Right renal pelvis (tissue), 4 donors: ENCODE results near the gene S100A11. TPM values are rescaled to one million over a fixed set of nuclear protein-coding genes. Genes with fewer than 3 reads are reported as not detected.

Experiments
- DNase-seq, 4 donors: peaks; one replicate each; pipeline ENCODE4 v3.0.0-alpha.2; 2013; ENCODE audit warnings: low read depth in 4 of 4, low spot score in 3 of 4, missing footprints in 1 of 4
- polyA plus RNA-seq, 4 donors: library from polyadenylated mRNA; unstranded; fragments of 120-200 nt; gene quantifications; one replicate each; pipeline ENCODE4 v1.2.1, GENCODE V29; 2013; ENCODE audit not compliant: insufficient read length in 4 of 4

Gene S100A11
- polyA plus RNA-seq, 4 donors, result 279 to 362 (median 285) TPM

DNA sequence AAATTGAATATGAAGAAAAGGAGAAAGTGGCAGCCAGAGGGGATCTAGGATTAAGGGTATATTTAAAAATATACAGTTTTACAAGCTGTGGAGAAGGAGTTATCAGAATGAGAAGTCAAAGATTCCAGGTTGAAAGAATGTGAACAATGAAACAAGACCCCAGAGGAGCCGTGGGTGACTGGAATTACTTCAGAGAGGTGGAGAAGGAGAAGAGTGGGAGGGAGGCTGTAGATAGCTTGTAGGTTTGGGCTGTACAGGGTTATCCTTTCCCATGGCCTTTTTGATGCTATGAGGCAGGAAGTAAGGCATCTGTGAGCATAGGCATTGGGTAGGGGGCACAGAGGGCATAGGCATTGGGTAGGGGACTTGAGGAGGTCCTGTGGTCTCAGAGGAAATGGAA is 5.2 kb upstream of the S100A11 start:
- DNase-seq, result no peak

- DNase-seq, result no peak
Measured at GRCh38 chr1:152039886-152040285, 3.1 kb upstream of the S100A11 start.

GRCh38 chr1:152039461-152039860 is 2.7 kb upstream of the S100A11 start:
- DNase-seq, result no peak

DNA sequence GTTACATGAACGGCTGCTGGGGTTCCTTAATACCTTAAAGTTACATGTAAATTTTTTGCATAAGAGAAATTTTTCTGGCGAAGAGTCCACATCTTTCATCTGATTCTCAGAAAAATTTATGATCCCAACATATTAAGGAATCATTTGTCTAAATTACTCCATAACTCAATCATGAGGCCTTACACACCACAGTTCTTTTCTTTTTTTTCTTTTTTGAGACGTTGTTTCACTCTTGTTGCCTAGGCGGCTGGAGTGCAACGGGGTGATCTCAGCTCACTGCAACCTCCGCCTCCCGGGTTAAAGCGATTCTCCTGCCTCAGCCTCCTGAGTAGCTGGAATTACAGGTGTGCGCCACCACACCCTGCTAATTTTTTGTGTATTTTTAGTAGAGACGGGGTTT is 2.1 kb upstream of the S100A11 start:
- no peak for DNase-seq

- DNase-seq, result peak in 1 of 4 donors; percentile 15
Measured at GRCh38 chr1:152035539-152036266, 1.1 kb downstream of the S100A11 start.

DNA sequence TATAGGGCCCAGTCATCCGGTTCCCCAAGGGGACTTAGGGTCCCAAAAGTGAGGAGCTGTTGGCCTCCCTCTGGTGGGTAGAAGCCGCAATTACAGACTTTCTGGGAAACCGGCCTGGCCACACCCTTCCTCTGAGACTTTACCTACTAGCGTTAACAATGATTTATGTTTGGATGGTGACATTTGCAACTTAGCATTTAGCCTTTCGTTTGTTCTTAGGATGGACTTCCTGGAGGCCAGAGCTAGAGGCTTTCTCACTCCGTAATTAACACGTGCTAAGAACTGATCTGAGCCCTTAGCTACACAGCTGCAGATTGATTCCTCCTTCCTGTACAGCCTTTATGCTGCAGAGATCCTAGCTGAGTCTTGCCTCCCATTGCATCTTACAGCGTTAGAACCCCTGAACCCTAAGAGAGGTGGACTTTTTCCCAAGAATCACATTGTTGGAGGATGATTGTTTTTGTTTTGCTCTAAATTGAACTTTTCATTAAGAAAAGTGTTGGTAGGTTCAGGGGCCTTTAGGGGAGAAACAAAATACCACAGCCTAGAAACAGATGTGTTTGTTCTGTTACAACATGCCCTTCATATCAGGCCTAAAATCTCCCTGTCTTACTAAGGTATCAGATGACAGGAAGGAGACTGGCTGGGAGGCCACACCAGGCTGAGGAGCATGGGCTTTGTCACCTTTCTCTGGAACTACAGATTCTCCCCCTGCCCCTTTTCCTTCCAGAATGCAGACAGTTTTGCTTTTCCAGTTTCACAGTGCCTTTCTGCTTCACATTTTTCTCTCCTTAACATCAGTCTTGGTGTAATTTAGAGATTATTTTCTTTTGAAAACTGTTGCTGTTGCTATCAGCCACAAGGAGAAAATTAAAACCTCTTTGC is 1.9 kb downstream of the S100A11 start:
- DNase-seq, result peak in 1 of 4 donors; percentile 32

DNA sequence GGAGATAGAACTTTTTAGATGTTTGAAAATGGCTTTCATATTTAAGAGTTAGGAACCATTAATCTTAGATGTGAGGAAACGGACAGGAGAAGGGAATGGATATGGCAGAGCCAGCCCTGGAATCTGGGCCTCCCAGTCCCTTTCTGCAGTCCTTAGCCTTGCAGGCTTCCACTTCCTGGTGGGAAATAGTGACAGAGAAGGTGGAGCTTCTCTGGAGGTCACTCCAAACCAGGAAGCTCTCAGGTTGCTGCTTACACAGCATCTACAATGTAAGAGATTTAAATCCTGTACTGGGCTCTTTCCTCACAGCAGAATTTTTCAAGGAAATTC is 2.5 kb downstream of the S100A11 start:
- DNase-seq, result no peak

- no peak for DNase-seq
Measured at GRCh38 chr1:152029929-152030211, 6.9 kb downstream of the S100A11 start.

GRCh38 chr1:152029144-152029928 is 7.5 kb downstream of the S100A11 start:
- DNase-seq, result no peak

GRCh38 chr1:152026895-152027294 is 9.9 kb downstream of the S100A11 start:
- no peak for DNase-seq

DNA sequence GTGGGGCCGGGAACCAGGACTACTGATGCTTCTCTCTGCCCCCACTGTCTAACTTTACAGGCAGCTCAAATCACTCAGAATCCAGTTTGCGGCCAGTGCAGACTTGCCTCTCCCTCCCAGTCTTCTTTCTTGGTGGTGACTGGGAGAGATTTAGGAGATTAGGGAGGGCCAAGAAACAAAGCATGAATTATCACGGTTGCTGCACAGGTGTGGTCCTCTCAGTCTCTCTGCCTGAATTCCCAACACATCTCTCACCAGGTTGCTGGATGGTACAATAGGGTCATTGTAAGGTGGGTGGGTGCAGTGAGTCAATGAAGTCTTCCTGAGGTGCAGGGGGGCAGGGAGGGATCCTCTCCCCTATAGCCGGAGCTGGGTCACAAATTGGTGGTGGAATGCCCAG is 12.6 kb downstream of the S100A11 start:
- no peak for DNase-seq

- DNase-seq, result no peak
Measured at GRCh38 chr1:152023221-152023620, 13.6 kb downstream of the S100A11 start.

GRCh38 chr1:152022474-152022873 is 14.3 kb downstream of the S100A11 start:
- DNase-seq, result no peak

DNA sequence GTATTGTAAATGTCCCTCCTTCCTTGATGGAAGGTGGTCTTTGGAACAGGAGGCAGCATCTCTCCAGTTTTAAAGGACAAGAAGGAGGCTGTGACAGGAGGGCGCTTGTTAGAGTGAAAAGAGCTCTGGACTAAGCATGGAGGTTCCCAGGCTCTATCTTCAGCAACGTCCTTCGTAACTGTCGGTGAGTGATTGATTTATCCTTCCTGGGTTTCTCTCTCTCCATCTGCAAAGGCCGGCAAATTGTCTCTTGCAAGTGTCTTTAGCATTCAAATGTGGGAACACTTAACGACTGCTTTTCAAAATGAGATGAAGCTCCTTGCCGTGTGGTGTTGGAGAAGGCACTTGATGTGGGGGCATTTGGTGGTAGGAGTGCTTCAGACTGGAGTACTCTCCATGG is 15.2 kb downstream of the S100A11 start:
- DNase-seq, result no peak

GRCh38 chr1:152020849-152021248 is 16.0 kb downstream of the S100A11 start:
- DNase-seq, result no peak

- DNase-seq, result no peak
Measured at GRCh38 chr1:152018537-152018936, 18.3 kb downstream of the S100A11 start.

GRCh38 chr1:152015766-152016165 is 21.0 kb downstream of the S100A11 start:
- DNase-seq, result no peak

GRCh38 chr1:152014943-152015342 is 21.9 kb downstream of the S100A11 start:
- no peak for DNase-seq

GRCh38 chr1:152013664-152014237 is 23.1 kb downstream of the S100A11 start:
- no peak for DNase-seq

DNA sequence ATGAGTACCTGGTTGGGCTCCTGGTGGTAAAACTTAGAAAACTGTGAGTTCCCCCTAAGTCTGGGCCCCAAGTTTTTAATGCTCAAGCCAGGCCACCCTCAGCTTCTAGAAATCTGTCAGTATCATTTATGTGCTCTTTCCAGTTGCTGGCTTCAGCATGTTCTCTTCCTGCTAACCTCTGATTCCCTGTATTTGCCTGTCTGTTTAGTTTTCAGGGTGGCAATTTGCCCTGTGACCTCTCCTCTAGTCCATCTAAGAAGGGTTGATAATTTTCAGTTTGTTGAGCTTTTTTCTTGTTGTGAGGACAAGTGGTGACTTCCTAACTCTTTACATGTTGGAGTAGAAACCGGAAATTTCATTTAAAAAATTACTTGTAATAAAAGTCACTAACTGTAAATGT is 27.1 kb downstream of the S100A11 start:
- no peak for DNase-seq

DNA sequence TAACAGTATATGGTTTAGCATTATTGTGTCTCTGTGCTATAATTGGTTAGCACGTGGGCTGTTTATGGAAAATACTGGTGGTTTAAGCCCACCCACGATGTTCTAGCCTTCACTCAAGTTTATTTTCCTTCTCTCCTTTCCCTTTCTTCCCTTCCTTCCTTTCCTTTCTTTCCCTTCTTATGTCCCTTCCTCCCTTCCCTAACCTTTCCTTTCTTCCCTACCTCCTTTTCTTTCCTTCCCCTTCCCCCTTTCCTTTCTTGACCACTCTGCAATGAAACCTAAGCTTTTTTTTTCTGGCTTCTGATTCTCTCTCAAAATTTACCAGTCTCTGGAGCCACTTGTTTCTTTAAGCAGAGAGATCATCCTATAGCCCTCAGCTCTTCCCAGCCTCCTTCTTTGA is 29.8 kb downstream of the S100A11 start:
- no peak for DNase-seq
